H1 (cell line): Measurements from ENCODE around the gene THAP10. TPM values are rescaled to one million over a fixed set of nuclear protein-coding genes. Genes with fewer than 3 reads are reported as not detected.

Source experiments
- CTCF ChIA-PET: fragments of 300-600 bp; sonication (Branson Sonifier 250); formaldehyde crosslinking; loops from one replicate; lab custom pipeline; 2021; ENCODE audit not compliant: partially characterized antibody; lab: Charles Lee
- POLR2A ChIA-PET: fragments of 300-600 bp; sonication (Branson Sonifier 250); formaldehyde crosslinking; loops from one replicate; lab custom pipeline; 2021; ENCODE audit warnings: inconsistent platforms; ENCODE audit not compliant: partially characterized antibody; lab: Charles Lee
- DNase-seq, 2 experiments: peaks; one replicate each; pipeline versions ENCODE4 v3.0.0 to v3.0.0-alpha.2; 2010 to 2022; ENCODE audit warnings: low spot score in 2 of 2, low read depth in 1 of 2, mixed read lengths in 1 of 2
- FAIRE-seq: peaks from 2 replicates; lab custom pipeline; 2011; peaks lifted over from hg19 to GRCh38; lab: Jason Lieb, UNC
- H2AFZ ChIP-seq: 2 replicates; pipeline ENCODE4 v1.8.1; 2012; ENCODE audit warnings: low read length, inconsistent platforms
- H2AK5ac ChIP-seq: 2 replicates; pipeline ENCODE4 v1.6.1; 2013; ENCODE audit warnings: low read depth, low read length
- H2BK120ac ChIP-seq: replicated peaks from 2 replicates; pipeline ENCODE3; 2013; ENCODE audit warnings: low read depth, low read length, inconsistent platforms
- H2BK12ac ChIP-seq: 2 replicates; pipeline ENCODE4 v1.6.1; 2013; ENCODE audit warnings: low read depth, low read length
- H2BK15ac ChIP-seq: 2 replicates; pipeline ENCODE4 v1.6.1; 2013; ENCODE audit warnings: low read length
- H2BK20ac ChIP-seq: 2 replicates; pipeline ENCODE4 v1.6.1; 2013; ENCODE audit warnings: low read length
- H2BK5ac ChIP-seq: 2 replicates; pipeline ENCODE4 v1.6.1; 2013; ENCODE audit warnings: low read depth, low read length
- H3K14ac ChIP-seq: 2 replicates; pipeline ENCODE4 v1.6.1; 2013; ENCODE audit warnings: inconsistent platforms; ENCODE audit not compliant: insufficient read length
- H3K18ac ChIP-seq: 2 replicates; pipeline ENCODE4 v1.6.1; 2013; ENCODE audit warnings: low read length; ENCODE audit errors: extremely low read depth
- H3K23ac ChIP-seq: 2 replicates; pipeline ENCODE4 v1.6.1; 2013; ENCODE audit warnings: inconsistent platforms; ENCODE audit not compliant: insufficient read length
- H3K23me2 ChIP-seq: 2 replicates; pipeline ENCODE4 v1.6.1; 2013; ENCODE audit warnings: low read depth, low read length
- H3K27ac ChIP-seq: 2 replicates; pipeline ENCODE4 v1.6.1; 2011; ENCODE audit warnings: low read depth, low read length, inconsistent platforms
- H3K27me3 ChIP-seq, 4 experiments: replicated peaks in 1 of 4; 1 replicate in 1 of 4; 2 replicates in 3 of 4; pipeline versions ENCODE4 v1.6.1 to v1.8.1; 2011 to 2013; ENCODE audit warnings: low read length in 3 of 4, mild to moderate bottlenecking in 3 of 4, inconsistent platforms in 2 of 4, mixed read lengths in 2 of 4, moderate library complexity in 1 of 4; ENCODE audit not compliant: control insufficient read depth in 3 of 4, insufficient read depth in 3 of 4; ENCODE audit errors: extremely low read depth in 1 of 4
- H3K36me3 ChIP-seq, 4 experiments: 2 replicates each; pipeline versions ENCODE4 v1.6.1 to v1.8.1; 2011 to 2013; ENCODE audit warnings: mild to moderate bottlenecking in 4 of 4, low read length in 3 of 4, moderate library complexity in 2 of 4, control low read depth in 1 of 4, inconsistent platforms in 1 of 4; ENCODE audit not compliant: insufficient read depth in 4 of 4, control insufficient read depth in 2 of 4
- H3K4ac ChIP-seq: replicated peaks from 2 replicates; pipeline ENCODE3; 2013; ENCODE audit warnings: low read length, low read depth, mixed read lengths, inconsistent platforms; ENCODE audit not compliant: insufficient read length
- H3K4me1 ChIP-seq, 4 experiments: replicated peaks in 1 of 4; 1 replicate in 1 of 4; 2 replicates in 3 of 4; pipeline versions ENCODE4 v1.6.1 to v1.8.1; 2011 to 2013; ENCODE audit warnings: low read length in 3 of 4, inconsistent platforms in 2 of 4, mixed read lengths in 1 of 4; ENCODE audit not compliant: insufficient read depth in 4 of 4, control insufficient read depth in 3 of 4
- H3K4me2 ChIP-seq, 2 experiments: 2 replicates each; pipeline versions ENCODE4 v1.6.1 to v1.8.1; 2011 to 2013; ENCODE audit warnings: low read depth in 2 of 2, low read length in 2 of 2, control low read depth in 1 of 2, inconsistent platforms in 1 of 2, mild to moderate bottlenecking in 1 of 2; ENCODE audit not compliant: insufficient read depth in 1 of 2
- H3K4me3 ChIP-seq, 4 experiments: fragments of 200-600, 300-600 bp in 1 of 4; sonication (generic), shearing (Covaris generic), sonication (Bioruptor Twin) in 1 of 4; 2 replicates each; pipeline versions ENCODE4 v1.5.1 to v1.8.1; 2011 to 2016; ENCODE audit warnings: low read length in 4 of 4, low read depth in 3 of 4, control low read depth in 2 of 4, inconsistent platforms in 2 of 4, mild to moderate bottlenecking in 2 of 4, mixed read lengths in 1 of 4, moderate library complexity in 1 of 4; ENCODE audit not compliant: insufficient read depth in 2 of 4; ENCODE audit errors: extremely low read depth in 1 of 4
- H3K56ac ChIP-seq: replicated peaks from 2 replicates; pipeline ENCODE3; 2013; ENCODE audit warnings: low read depth, mild to moderate bottlenecking, mixed read lengths, low read length, inconsistent platforms; ENCODE audit not compliant: insufficient read length
- H3K79me1 ChIP-seq: 2 replicates; pipeline ENCODE4 v1.6.1; 2013; ENCODE audit warnings: low read depth, low read length, control low read depth
- H3K79me2 ChIP-seq, 2 experiments: 2 replicates each; pipeline versions ENCODE4 v1.6.1 to v1.8.1; 2012 to 2013; ENCODE audit warnings: low read length in 2 of 2, mild to moderate bottlenecking in 2 of 2, inconsistent platforms in 1 of 2; ENCODE audit not compliant: insufficient read depth in 2 of 2, control insufficient read depth in 1 of 2
- H3K9ac ChIP-seq, 4 experiments: replicated peaks in 1 of 4; 1 replicate in 1 of 4; 2 replicates in 3 of 4; pipeline versions ENCODE4 v1.6.1 to v1.8.1; 2011 to 2013; ENCODE audit warnings: low read depth in 3 of 4, low read length in 3 of 4, control low read depth in 2 of 4, mild to moderate bottlenecking in 2 of 4, moderate library complexity in 2 of 4, inconsistent platforms in 1 of 4; ENCODE audit errors: extremely low read depth in 1 of 4
- H3K9me3 ChIP-seq, 2 experiments: 2 replicates each; pipeline versions ENCODE4 v1.6.1 to v1.8.1; 2012 to 2013; ENCODE audit warnings: mild to moderate bottlenecking in 2 of 2, moderate library complexity in 2 of 2, control low read depth in 1 of 2, inconsistent platforms in 1 of 2, low read depth in 1 of 2, low read length in 1 of 2, mixed read lengths in 1 of 2; ENCODE audit not compliant: insufficient read depth in 2 of 2
- H4K20me1 ChIP-seq, 2 experiments: replicated peaks in 1 of 2; 2 replicates each; pipeline versions ENCODE3 to v1.8.1; 2011 to 2013; ENCODE audit warnings: inconsistent platforms in 2 of 2, low read length in 2 of 2, mild to moderate bottlenecking in 1 of 2; ENCODE audit not compliant: insufficient read depth in 2 of 2, control insufficient read depth in 1 of 2
- H4K5ac ChIP-seq: 2 replicates; pipeline ENCODE4 v1.6.1; 2013; ENCODE audit warnings: low read length, low read depth, mixed read lengths, inconsistent platforms; ENCODE audit not compliant: insufficient read length
- H4K8ac ChIP-seq: 2 replicates; pipeline ENCODE4 v1.8.0; 2013; ENCODE audit warnings: mild to moderate bottlenecking, moderate library complexity, low read length, inconsistent platforms; ENCODE audit not compliant: insufficient read depth; ENCODE audit errors: extremely low read depth
- H4K91ac ChIP-seq: replicated peaks from 2 replicates; pipeline ENCODE3; 2013; ENCODE audit warnings: low read length, mixed read lengths, inconsistent platforms; ENCODE audit not compliant: insufficient read length
- WGBS, 2 experiments: shearing (Covaris generic) in 1 of 2; methylation state at CpG; one replicate each; pipeline versions ENCODE4 v1.1.6 to v1.1.7; 2013 to 2015; ENCODE audit warnings: low lambda C conversion rate in 2 of 2, mixed read lengths in 2 of 2, inconsistent platforms in 1 of 2, low coverage in 1 of 2, missing lambda C conversion rate in 1 of 2; ENCODE audit not compliant: insufficient replicate concordance in 2 of 2, insufficient coverage in 1 of 2, insufficient read length in 1 of 2; ENCODE audit errors: extremely low coverage in 1 of 2, missing lambda C conversion rate in 1 of 2; 5-methylcytosine and 5-hydroxymethylcytosine counted together
- polyA plus RNA-seq, 7 experiments: library from polyadenylated mRNA; depleted of rRNA in 3 of 7; stranded (reverse) in 5 of 7; unstranded in 2 of 7; fragments of >200 nt in 5 of 7; fragments of 200-250 nt in 2 of 7; gene quantifications; 1 replicate in 5 of 7; 2 replicates in 1 of 7; 4 replicates in 1 of 7; pipeline versions ENCODE4 v1.2.1 to v1.2.3, GENCODE V29; 2011 to 2013; ENCODE audit warnings: missing spikeins in 2 of 7, mixed read lengths in 2 of 7
- total RNA-seq: library from RNA; stranded (reverse); fragmentation: NEBNext Ultra II Directional; extraction: Animal tissue kit (Norgen Biotek cat#: 25700); gene quantifications from 2 replicates; pipeline ENCODE4 v1.2.1, GENCODE V29; 2021

The THAP10 gene
- total and polyA plus RNA-seq, 2 of the 8 experiments (the other 6 are each of a cell fraction or from before 2014, with no cell fraction given): 2.8 to 4.5 TPM

DNA sequence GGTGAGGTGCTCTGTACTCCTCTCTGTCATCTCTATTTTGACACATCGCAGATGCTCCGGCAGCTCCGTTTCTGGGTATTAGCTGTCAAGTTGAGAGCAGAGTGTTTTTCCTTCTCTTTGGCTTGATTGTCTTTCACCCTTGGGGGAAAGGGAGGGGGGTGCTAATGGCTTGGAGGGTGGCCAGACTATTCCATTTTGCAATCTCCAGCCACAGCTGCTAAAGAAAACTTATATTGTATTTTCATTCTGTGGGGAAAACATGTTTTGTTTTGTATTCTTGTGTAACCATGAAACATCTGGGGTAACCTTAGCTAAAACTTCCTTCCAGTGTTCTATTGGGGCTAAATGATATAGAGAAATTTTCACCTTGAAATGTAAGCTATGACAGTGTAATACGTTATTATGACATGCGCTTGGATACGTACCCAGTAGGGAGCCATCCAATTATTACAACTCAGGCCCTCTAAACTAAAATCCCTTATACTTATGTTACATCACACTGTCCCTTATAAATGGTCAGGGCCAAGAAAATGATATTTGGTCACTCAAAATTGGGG is 24.2 kb downstream of the THAP10 start:
- FAIRE-seq: no peak
- ChIA-PET CTCF (interaction anchor here (0.9 to 2.3 kb wide), 2 partner anchors 11 to 43 kb away, joined by 4 to 7 read pairs; no protein-coding TSS in a partner anchor), POLR2A (no interaction called here)
- 89% methylated on average over 6 of the region's 6 CpGs; no CpG with 5 or more reads in 1 of the 2 experiments for WGBS, 2 experiments
- no peak overlapping the region for H3K56ac ChIP-seq
- no peak overlapping the region for H4K5ac ChIP-seq
- no peaks in the 10 kb centered on the region for H4K20me1 ChIP-seq
- H3K4me3 ChIP-seq: no peak overlapping the region
- H3K79me2 ChIP-seq: no peaks in the 10 kb centered on the region
- no peak overlapping the region for H2BK12ac ChIP-seq
- no peak overlapping the region for H2BK5ac ChIP-seq
- H3K4me1 ChIP-seq: no peaks in the 10 kb centered on the region
- no peak overlapping the region for H2AFZ ChIP-seq
- H3K27ac ChIP-seq: no peak overlapping the region
- no peak overlapping the region for H2BK20ac ChIP-seq
- H3K23me2 ChIP-seq: no peaks in the 10 kb centered on the region
- H3K79me1 ChIP-seq: no peaks in the 10 kb centered on the region
- H3K23ac ChIP-seq: no peak overlapping the region
- no peak overlapping the region for H4K91ac ChIP-seq
- H3K9me3 ChIP-seq: peaks cover 0 to 9% of the 10 kb centered on the region in 2 experiments; a peak in 1 of 4 replicates
- DNase-seq: no peak
- no peak overlapping the region for H3K18ac ChIP-seq
- no peak overlapping the region for H2AK5ac ChIP-seq
- no peak overlapping the region for H2BK15ac ChIP-seq
- H3K4me2 ChIP-seq: no peak overlapping the region
- H3K36me3 ChIP-seq: no peaks in the 10 kb centered on the region; a peak in 1 of 8 replicates
- H4K8ac ChIP-seq: no peak overlapping the region
- H3K14ac ChIP-seq: no peak overlapping the region
- no peak overlapping the region for H2BK120ac ChIP-seq
- no peaks in the 10 kb centered on the region for H3K27me3 ChIP-seq
- H3K4ac ChIP-seq: no peak overlapping the region
- no peak overlapping the region for H3K9ac ChIP-seq
